ENCODE measurements around the gene CAT.

Gene CAT

GRCh38 chr11:34454308-34455032, 15.7 kb downstream of the CAT start:
- Histone ChIP-seq H3K36me3 (ENCODE audit: insufficient read depth, low read length) (no peaks in the 10 kb centered on the region), H3K9me3 (ENCODE audit: low read length) (no peaks in the 10 kb centered on the region), H3K27me3 (ENCODE audit: insufficient read depth, low read length) (peaks cover 2% of the 10 kb centered on the region), H3K4me1 (ENCODE audit: insufficient read depth, low read length) (no peaks in the 10 kb centered on the region), H2AFZ (ENCODE audit: low read depth, low read length) (no peak overlapping the region), H3K4me3 (ENCODE audit: low read length) (no peak overlapping the region)

GRCh38 chr11:34457607-34458006, 18.9 kb downstream of the CAT start:
- no peak overlapping the region for H2AFZ ChIP-seq (ENCODE audit: low read depth, low read length)
- peaks cover 2% of the 10 kb centered on the region for H3K27me3 ChIP-seq (ENCODE audit: insufficient read depth, low read length)
- no peak overlapping the region for H3K4me3 ChIP-seq (ENCODE audit: low read length)
- no peaks in the 10 kb centered on the region for H3K9me3 ChIP-seq (ENCODE audit: low read length)
- no peaks in the 10 kb centered on the region for H3K36me3 ChIP-seq (ENCODE audit: insufficient read depth, low read length)
- H3K4me1 ChIP-seq (ENCODE audit: insufficient read depth, low read length), result no peaks in the 10 kb centered on the region

GRCh38 chr11:34458525-34458924, 19.8 kb downstream of the CAT start:
- H3K36me3 ChIP-seq (ENCODE audit: insufficient read depth, low read length), result no peaks in the 10 kb centered on the region
- H2AFZ ChIP-seq (ENCODE audit: low read depth, low read length), result no peak overlapping the region
- H3K4me3 ChIP-seq (ENCODE audit: low read length), result no peak overlapping the region
- H3K9me3 ChIP-seq (ENCODE audit: low read length), result no peaks in the 10 kb centered on the region
- H3K27me3 ChIP-seq (ENCODE audit: insufficient read depth, low read length), result peaks cover 2% of the 10 kb centered on the region
- no peaks in the 10 kb centered on the region for H3K4me1 ChIP-seq (ENCODE audit: insufficient read depth, low read length)

GRCh38 chr11:34459507-34460162, 20.9 kb downstream of the CAT start:
- Histone ChIP-seq H3K4me1 (ENCODE audit: insufficient read depth, low read length) (no peaks in the 10 kb centered on the region), H3K4me3 (ENCODE audit: low read length) (no peak overlapping the region), H2AFZ (ENCODE audit: low read depth, low read length) (no peak overlapping the region), H3K9me3 (ENCODE audit: low read length) (no peaks in the 10 kb centered on the region), H3K27me3 (ENCODE audit: insufficient read depth, low read length) (peaks cover 2% of the 10 kb centered on the region), H3K36me3 (ENCODE audit: insufficient read depth, low read length) (no peaks in the 10 kb centered on the region)

GRCh38 chr11:34460278-34460677, 21.5 kb downstream of the CAT start:
- Histone ChIP-seq H3K4me3 (ENCODE audit: low read length) (no peak overlapping the region), H3K4me1 (ENCODE audit: insufficient read depth, low read length) (no peaks in the 10 kb centered on the region), H3K9me3 (ENCODE audit: low read length) (no peaks in the 10 kb centered on the region), H3K36me3 (ENCODE audit: insufficient read depth, low read length) (no peaks in the 10 kb centered on the region), H3K27me3 (ENCODE audit: insufficient read depth, low read length) (peaks cover 2% of the 10 kb centered on the region), H2AFZ (ENCODE audit: low read depth, low read length) (no peak overlapping the region)

GRCh38 chr11:34461215-34461614, 22.5 kb downstream of the CAT start:
- peaks cover 2% of the 10 kb centered on the region for H3K27me3 ChIP-seq (ENCODE audit: insufficient read depth, low read length)
- no peak overlapping the region for H3K4me3 ChIP-seq (ENCODE audit: low read length)
- no peaks in the 10 kb centered on the region for H3K9me3 ChIP-seq (ENCODE audit: low read length)
- H3K4me1 ChIP-seq (ENCODE audit: insufficient read depth, low read length), result no peaks in the 10 kb centered on the region
- no peaks in the 10 kb centered on the region for H3K36me3 ChIP-seq (ENCODE audit: insufficient read depth, low read length)
- no peak overlapping the region for H2AFZ ChIP-seq (ENCODE audit: low read depth, low read length)

GRCh38 chr11:34464591-34465051, 25.9 kb downstream of the CAT start:
- no peaks in the 10 kb centered on the region for H3K9me3 ChIP-seq (ENCODE audit: low read length)
- no peak overlapping the region for H3K4me3 ChIP-seq (ENCODE audit: low read length)
- no peaks in the 10 kb centered on the region for H3K36me3 ChIP-seq (ENCODE audit: insufficient read depth, low read length)
- H3K4me1 ChIP-seq (ENCODE audit: insufficient read depth, low read length), result no peaks in the 10 kb centered on the region
- H2AFZ ChIP-seq (ENCODE audit: low read depth, low read length), result no peak overlapping the region
- H3K27me3 ChIP-seq (ENCODE audit: insufficient read depth, low read length), result no peaks in the 10 kb centered on the region

- H3K9me3 ChIP-seq (ENCODE audit: low read length), result no peaks in the 10 kb centered on the region
- H3K36me3 ChIP-seq (ENCODE audit: insufficient read depth, low read length), result no peaks in the 10 kb centered on the region
- no peak overlapping the region for H3K4me3 ChIP-seq (ENCODE audit: low read length)
- H2AFZ ChIP-seq (ENCODE audit: low read depth, low read length), result no peak overlapping the region
- H3K27me3 ChIP-seq (ENCODE audit: insufficient read depth, low read length), result no peaks in the 10 kb centered on the region
- H3K4me1 ChIP-seq (ENCODE audit: insufficient read depth, low read length), result no peaks in the 10 kb centered on the region
Observed at GRCh38 chr11:34466802-34467488, 28.2 kb downstream of the CAT start.

GRCh38 chr11:34468209-34468841, 29.6 kb downstream of the CAT start:
- no peak overlapping the region for H2AFZ ChIP-seq (ENCODE audit: low read depth, low read length)
- no peaks in the 10 kb centered on the region for H3K4me1 ChIP-seq (ENCODE audit: insufficient read depth, low read length)
- no peaks in the 10 kb centered on the region for H3K9me3 ChIP-seq (ENCODE audit: low read length)
- no peaks in the 10 kb centered on the region for H3K27me3 ChIP-seq (ENCODE audit: insufficient read depth, low read length)
- no peaks in the 10 kb centered on the region for H3K36me3 ChIP-seq (ENCODE audit: insufficient read depth, low read length)
- H3K4me3 ChIP-seq (ENCODE audit: low read length), result no peak overlapping the region

GRCh38 chr11:34473603-34474169, 35.0 kb downstream of the CAT start:
- no peak overlapping the region for H3K4me3 ChIP-seq (ENCODE audit: low read length)
- no peak overlapping the region for H2AFZ ChIP-seq (ENCODE audit: low read depth, low read length)
- no peaks in the 10 kb centered on the region for H3K9me3 ChIP-seq (ENCODE audit: low read length)
- no peaks in the 10 kb centered on the region for H3K27me3 ChIP-seq (ENCODE audit: insufficient read depth, low read length)
- no peaks in the 10 kb centered on the region for H3K36me3 ChIP-seq (ENCODE audit: insufficient read depth, low read length)
- H3K4me1 ChIP-seq (ENCODE audit: insufficient read depth, low read length), result no peaks in the 10 kb centered on the region

GRCh38 chr11:34475656-34476055, 36.9 kb downstream of the CAT start:
- no peaks in the 10 kb centered on the region for H3K36me3 ChIP-seq (ENCODE audit: insufficient read depth, low read length)
- H3K27me3 ChIP-seq (ENCODE audit: insufficient read depth, low read length), result no peaks in the 10 kb centered on the region
- H3K4me3 ChIP-seq (ENCODE audit: low read length), result no peak overlapping the region
- H2AFZ ChIP-seq (ENCODE audit: low read depth, low read length), result no peak overlapping the region
- H3K4me1 ChIP-seq (ENCODE audit: insufficient read depth, low read length), result no peaks in the 10 kb centered on the region
- H3K9me3 ChIP-seq (ENCODE audit: low read length), result no peaks in the 10 kb centered on the region

GRCh38 chr11:34476849-34477248, 38.1 kb downstream of the CAT start:
- Histone ChIP-seq H2AFZ (ENCODE audit: low read depth, low read length) (no peak overlapping the region), H3K36me3 (ENCODE audit: insufficient read depth, low read length) (no peaks in the 10 kb centered on the region)

More at GRCh38 chr11:34476849-34477248, 38.1 kb downstream of the CAT start:
- Histone ChIP-seq H3K27me3 (ENCODE audit: insufficient read depth, low read length) (no peaks in the 10 kb centered on the region), H3K4me1 (ENCODE audit: insufficient read depth, low read length) (no peaks in the 10 kb centered on the region), H3K9me3 (ENCODE audit: low read length) (no peaks in the 10 kb centered on the region), H3K4me3 (ENCODE audit: low read length) (no peak overlapping the region)

Measured in neuron (in vitro differentiated cells).